NAMALWA (cell line): ENCODE measurements around the gene DUS2.

Experiments used
- DNase-seq: peaks from one replicate; pipeline ENCODE4 v3.0.0-alpha.2; 2015; ENCODE audit warnings: low spot score

The DUS2 gene

DNA sequence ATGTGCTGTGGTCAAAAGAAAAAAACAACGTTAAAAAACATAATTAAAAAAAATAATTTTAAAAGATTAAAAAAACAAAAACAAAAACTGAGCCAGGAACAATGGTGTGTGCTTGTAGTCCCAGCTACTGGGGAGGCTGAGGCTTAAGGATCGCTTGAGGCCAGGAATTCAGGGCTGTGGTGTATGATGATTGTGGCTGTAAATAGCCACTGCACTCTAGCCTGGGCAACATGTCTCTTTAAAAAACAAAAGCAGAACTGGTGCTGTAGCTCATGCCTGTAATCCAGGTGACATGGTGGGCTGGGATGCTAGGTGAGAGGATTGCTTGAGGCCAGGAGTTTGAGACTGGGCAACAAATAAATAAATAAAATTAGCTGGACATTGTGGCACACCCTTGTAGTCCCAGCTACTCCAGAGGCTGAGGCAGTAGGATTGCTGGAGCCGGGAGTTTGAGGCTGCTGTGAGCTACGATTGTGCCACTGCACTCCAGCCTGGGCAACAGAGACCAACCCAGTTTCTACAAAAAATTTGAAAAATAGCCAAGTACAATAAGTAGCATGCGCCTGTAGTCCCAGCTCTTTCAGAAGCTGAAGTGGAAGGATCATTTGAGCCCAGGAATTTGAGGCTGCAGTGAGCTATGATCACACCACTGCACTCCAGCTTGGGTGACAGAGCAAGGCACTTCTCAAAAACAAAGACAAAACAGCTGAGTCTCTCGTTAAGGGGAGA lies 105.7 kb downstream of the DUS2 start:
- DNase-seq = no peak
